Karpas-422 (cell line): ENCODE data around the gene TPO. TPM values are rescaled to one million over a fixed set of nuclear protein-coding genes. Genes with fewer than 3 reads are reported as not detected.

Experiments
- DNase-seq: peaks from one replicate; pipeline ENCODE4 v3.0.0-alpha.2; 2015
- H2AFZ ChIP-seq: fragments of 200-600 bp; sonication (generic); 2 replicates; pipeline ENCODE4 v1.6.1; 2014; ENCODE audit warnings: antibody characterized with exemption, low read length, mixed read lengths
- H3K27ac ChIP-seq: fragments of 200-600 bp; sonication (generic); 2 replicates; pipeline ENCODE4 v1.5.1; 2014; ENCODE audit warnings: mild to moderate bottlenecking, low read length, moderate library complexity
- H3K27me3 ChIP-seq: fragments of 200-600 bp; sonication (generic); 2 replicates; pipeline ENCODE4 v1.6.1; 2014; ENCODE audit warnings: low read length, mixed read lengths
- H3K36me3 ChIP-seq: fragments of 200-600 bp; sonication (generic); 2 replicates; pipeline ENCODE4 v1.6.1; 2014; ENCODE audit warnings: low read length, mixed read lengths; ENCODE audit not compliant: insufficient read depth
- H3K4me1 ChIP-seq: fragments of 200-600 bp; sonication (generic); 2 replicates; pipeline ENCODE4 v1.6.1; 2014; ENCODE audit warnings: mild to moderate bottlenecking, low read length, mixed read lengths
- H3K4me2 ChIP-seq: fragments of 200-600 bp; sonication (generic); 2 replicates; pipeline ENCODE4 v1.6.1; 2014; ENCODE audit warnings: low read length, low read depth, mild to moderate bottlenecking; ENCODE audit not compliant: poor library complexity, severe bottlenecking
- H3K4me3 ChIP-seq: fragments of 200-600 bp; sonication (generic); 2 replicates; pipeline ENCODE4 v1.5.1; 2014; ENCODE audit warnings: mild to moderate bottlenecking, antibody characterized with exemption, low read length, mixed read lengths
- H3K79me2 ChIP-seq: fragments of 200-600 bp; sonication (generic); 2 replicates; pipeline ENCODE4 v1.6.1; 2014; ENCODE audit warnings: mild to moderate bottlenecking, low read length, mixed read lengths
- H3K9ac ChIP-seq: fragments of 200-600 bp; sonication (generic); 2 replicates; pipeline ENCODE4 v1.6.0; 2014; ENCODE audit warnings: low read length
- H3K9me2 ChIP-seq: fragments of 200-600 bp; sonication (generic), shearing (Covaris generic); replicated peaks from 2 replicates; pipeline ENCODE4 v1.6.0; 2014; ENCODE audit warnings: mild to moderate bottlenecking, low read length, moderate library complexity; ENCODE audit not compliant: insufficient read depth
- H3K9me3 ChIP-seq: fragments of 300-700, 200-600 bp; sonication (generic); 2 replicates; pipeline ENCODE4 v1.6.1; 2014; ENCODE audit warnings: low read length, mixed read lengths
- H4K20me1 ChIP-seq: fragments of 200-600 bp; sonication (generic); 2 replicates; pipeline ENCODE4 v1.6.1; 2014; ENCODE audit warnings: mild to moderate bottlenecking, antibody characterized with exemption, low read length, low read depth; ENCODE audit not compliant: insufficient read depth
- total RNA-seq: library from RNA; depleted of rRNA; stranded (reverse); fragments of >200 nt; shearing (Covaris generic); gene quantifications from 2 replicates; pipeline ENCODE4 v1.2.3, GENCODE V29; 2014; ENCODE audit warnings: low replicate concordance

TPO gene
- total RNA-seq, 1 experiment from 2014 or later, result not detected

DNA sequence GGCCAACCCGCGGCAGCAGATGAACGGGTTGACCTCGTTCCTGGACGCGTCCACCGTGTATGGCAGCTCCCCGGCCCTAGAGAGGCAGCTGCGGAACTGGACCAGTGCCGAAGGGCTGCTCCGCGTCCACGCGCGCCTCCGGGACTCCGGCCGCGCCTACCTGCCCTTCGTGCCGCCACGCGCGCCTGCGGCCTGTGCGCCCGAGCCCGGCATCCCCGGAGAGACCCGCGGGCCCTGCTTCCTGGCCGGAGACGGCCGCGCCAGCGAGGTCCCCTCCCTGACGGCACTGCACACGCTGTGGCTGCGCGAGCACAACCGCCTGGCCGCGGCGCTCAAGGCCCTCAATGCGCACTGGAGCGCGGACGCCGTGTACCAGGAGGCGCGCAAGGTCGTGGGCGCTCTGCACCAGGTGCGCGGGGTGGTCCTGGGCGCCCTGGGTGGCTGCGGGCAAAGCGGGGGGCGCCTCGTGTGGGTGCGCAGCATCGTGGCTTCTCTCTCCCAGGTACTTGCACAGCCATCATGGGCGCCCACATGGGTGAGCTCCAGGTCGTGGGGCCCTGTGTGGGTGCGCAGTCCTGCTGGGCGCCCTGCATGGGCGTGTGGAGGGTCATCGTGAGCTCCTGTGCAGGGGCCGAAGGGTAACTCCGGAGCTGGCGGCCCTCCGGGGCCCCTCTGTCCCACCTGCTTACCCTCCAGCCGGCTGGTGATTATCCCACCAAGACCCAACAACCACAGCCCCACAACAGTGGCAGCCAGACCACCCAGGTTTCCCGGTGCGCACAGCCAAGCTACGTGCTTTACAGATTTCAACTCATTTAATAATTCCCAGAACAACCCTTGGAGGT is 64.2 kb downstream of the TPO start:
- H3K27ac ChIP-seq, result no peak overlapping the region
- H4K20me1 ChIP-seq, result no peaks in the 10 kb centered on the region
- H3K27me3 ChIP-seq, result no peaks in the 10 kb centered on the region
- no peak overlapping the region for H3K4me3 ChIP-seq
- no peaks in the 10 kb centered on the region for H3K79me2 ChIP-seq
- no peaks in the 10 kb centered on the region for H3K9me2 ChIP-seq
- H3K4me1 ChIP-seq, result no peaks in the 10 kb centered on the region
- DNase-seq, result no peak
- H3K9ac ChIP-seq, result no peak overlapping the region
- no peaks in the 10 kb centered on the region for H3K36me3 ChIP-seq
- H3K9me3 ChIP-seq, result no peaks in the 10 kb centered on the region
- no peak overlapping the region for H3K4me2 ChIP-seq
- no peak overlapping the region for H2AFZ ChIP-seq

DNA sequence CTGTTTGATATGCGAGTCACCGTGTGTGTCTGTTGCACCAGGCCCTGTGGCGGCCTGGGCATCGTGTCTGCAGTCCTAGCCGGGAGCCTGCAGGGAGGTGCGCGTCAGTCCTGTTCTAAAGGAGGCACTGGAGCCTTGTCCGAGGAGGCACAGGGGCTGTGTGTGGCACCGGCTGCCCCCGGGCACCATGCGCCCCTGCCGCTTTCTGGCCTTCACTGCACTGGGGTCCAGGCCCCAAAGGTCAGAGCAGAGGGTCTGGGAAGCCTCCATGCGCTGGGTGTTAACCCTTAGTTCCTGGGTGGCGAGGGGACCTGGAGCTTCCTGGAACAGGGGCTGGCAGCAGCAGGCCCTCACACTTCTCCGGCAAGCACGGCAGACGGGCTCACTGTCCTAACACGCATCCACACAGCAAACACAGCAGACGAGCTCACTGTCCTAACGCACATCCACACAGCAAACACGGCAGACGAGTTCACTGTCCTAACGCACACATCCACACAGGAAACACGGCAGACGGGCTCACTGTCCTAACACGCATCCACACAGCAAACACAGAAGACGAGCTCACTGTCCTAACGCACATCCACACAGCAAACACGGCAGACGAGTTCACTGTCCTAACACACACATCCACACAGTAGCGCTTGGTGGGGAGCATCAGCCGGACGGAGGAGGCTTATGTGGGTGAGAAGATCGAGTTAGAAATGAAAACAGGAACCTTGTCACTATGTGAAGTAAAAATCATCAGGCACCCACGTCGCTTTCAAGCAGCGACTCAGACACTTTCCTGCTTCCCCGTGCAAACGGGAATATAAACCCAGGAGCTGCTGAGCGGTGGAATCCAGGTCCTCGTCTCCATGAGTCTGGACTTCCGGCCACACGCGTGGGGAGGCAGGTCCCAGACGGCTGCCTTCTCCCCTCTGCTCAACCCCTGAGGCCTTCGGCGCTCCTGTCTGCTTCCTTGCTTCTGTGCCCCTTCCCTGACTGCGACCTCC is 65.3 kb downstream of the TPO start:
- no peak overlapping the region for H3K4me3 ChIP-seq
- H3K9me2 ChIP-seq, result no peaks in the 10 kb centered on the region
- H3K36me3 ChIP-seq, result no peaks in the 10 kb centered on the region
- H3K4me1 ChIP-seq, result no peaks in the 10 kb centered on the region
- no peaks in the 10 kb centered on the region for H3K9me3 ChIP-seq
- no peak overlapping the region for H2AFZ ChIP-seq
- H3K9ac ChIP-seq, result no peak overlapping the region
- no peaks in the 10 kb centered on the region for H3K79me2 ChIP-seq
- no peaks in the 10 kb centered on the region for H3K27me3 ChIP-seq
- H3K27ac ChIP-seq, result no peak overlapping the region
- DNase-seq, result no peak
- H3K4me2 ChIP-seq, result no peak overlapping the region
- no peaks in the 10 kb centered on the region for H4K20me1 ChIP-seq

DNA sequence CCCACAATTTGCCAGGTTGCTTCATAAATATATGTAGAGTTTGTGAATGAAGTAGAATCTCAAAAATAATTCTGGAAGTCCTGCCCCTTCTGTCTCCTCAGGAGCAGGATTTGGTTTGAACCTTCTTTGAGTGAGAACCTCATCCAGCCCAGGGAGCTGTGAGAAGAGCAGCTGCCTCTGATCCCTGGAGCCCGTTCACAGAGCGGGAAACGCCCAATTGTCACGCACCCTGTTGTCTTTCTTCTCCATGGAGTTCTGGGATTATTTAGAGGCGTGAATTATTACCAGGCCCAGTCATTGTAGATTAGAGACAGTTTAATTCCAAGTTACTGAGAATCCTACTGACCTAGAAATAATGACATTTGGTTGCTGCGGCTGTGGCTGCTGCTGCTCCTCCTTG is 66.1 kb downstream of the TPO start:
- H2AFZ ChIP-seq, result no peak overlapping the region
- no peaks in the 10 kb centered on the region for H3K4me1 ChIP-seq
- H3K4me3 ChIP-seq, result no peak overlapping the region
- no peaks in the 10 kb centered on the region for H4K20me1 ChIP-seq
- no peaks in the 10 kb centered on the region for H3K9me2 ChIP-seq
- H3K9ac ChIP-seq, result no peak overlapping the region
- no peak overlapping the region for H3K4me2 ChIP-seq
- H3K27ac ChIP-seq, result no peak overlapping the region
- H3K27me3 ChIP-seq, result no peaks in the 10 kb centered on the region
- H3K9me3 ChIP-seq, result no peaks in the 10 kb centered on the region
- no peaks in the 10 kb centered on the region for H3K79me2 ChIP-seq
- no peak for DNase-seq
- H3K36me3 ChIP-seq, result no peaks in the 10 kb centered on the region

DNA sequence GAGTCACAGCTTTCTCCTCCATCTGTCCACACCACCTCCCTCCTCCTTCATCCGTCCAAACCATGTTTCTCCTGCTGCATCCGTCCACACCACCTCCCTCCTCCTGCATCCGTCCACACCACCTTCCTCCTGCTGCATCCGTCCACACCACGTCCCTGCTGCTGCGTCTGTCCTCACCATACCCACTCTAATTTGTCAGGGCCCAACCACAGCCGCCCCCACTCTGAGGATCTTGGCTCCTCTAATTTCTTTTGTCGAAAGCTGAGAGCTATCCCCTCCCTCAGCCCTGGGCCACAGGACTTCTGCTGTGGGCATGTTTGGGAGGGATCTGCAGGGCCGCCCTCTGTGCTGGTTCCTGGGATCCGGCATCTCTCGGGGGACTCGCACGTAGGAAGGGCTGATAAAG is 67.4 kb downstream of the TPO start:
- no peak overlapping the region for H3K9ac ChIP-seq
- no peaks in the 10 kb centered on the region for H3K36me3 ChIP-seq
- no peak for DNase-seq
- no peaks in the 10 kb centered on the region for H3K9me2 ChIP-seq
- no peaks in the 10 kb centered on the region for H4K20me1 ChIP-seq
- H3K9me3 ChIP-seq, result no peaks in the 10 kb centered on the region
- no peaks in the 10 kb centered on the region for H3K27me3 ChIP-seq
- H2AFZ ChIP-seq, result no peak overlapping the region
- H3K4me1 ChIP-seq, result no peaks in the 10 kb centered on the region
- H3K79me2 ChIP-seq, result no peaks in the 10 kb centered on the region
- no peak overlapping the region for H3K27ac ChIP-seq
- H3K4me3 ChIP-seq, result no peak overlapping the region
- no peak overlapping the region for H3K4me2 ChIP-seq

DNA sequence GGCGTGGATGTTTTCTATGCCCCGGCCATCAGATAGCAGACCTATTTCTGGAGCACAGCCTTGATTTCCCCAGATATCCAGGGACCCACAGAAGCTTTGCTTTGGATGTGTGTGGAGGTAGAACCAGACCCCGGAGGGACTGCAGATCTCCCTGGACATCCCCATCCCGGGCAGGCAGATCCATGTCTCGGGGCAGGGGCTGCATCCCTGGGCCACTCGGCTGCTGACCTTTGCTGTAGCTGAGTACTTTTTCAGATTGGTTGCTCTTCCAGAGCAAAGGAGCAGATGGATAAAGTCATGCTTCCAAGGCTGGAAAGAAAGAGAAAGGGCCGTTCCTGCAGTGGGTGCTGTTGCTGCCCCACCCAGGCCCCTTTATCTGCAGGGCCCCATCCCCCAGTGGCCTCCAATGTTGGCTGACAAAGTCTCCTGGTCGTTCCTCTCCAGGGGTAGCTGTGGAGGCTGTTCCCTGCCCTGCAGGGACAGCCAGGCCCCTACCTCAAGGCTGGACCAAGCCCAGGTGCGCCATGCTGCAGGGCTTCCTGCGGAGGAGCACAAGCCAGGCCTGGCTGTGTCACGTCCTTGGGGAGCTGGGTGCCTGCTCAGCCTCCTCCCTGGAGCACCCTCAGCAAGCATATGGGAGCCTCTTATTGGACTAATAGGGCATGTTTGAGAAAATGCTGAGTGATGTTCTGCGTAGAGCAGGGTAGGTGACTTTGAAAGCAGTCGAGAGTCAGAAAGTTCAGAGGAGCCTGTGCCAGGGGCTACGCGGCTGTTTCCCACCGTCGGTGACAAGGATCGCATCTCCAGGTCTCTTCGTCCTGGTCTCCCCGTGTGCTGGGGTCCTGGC is 68.4 kb downstream of the TPO start:
- Histone ChIP-seq H4K20me1 (no peaks in the 10 kb centered on the region), H3K9me3 (no peaks in the 10 kb centered on the region), H3K4me1 (no peaks in the 10 kb centered on the region), H3K27ac (no peak overlapping the region), H3K9ac (no peak overlapping the region), H3K36me3 (no peaks in the 10 kb centered on the region), H3K4me2 (no peak overlapping the region), H3K79me2 (no peaks in the 10 kb centered on the region), H3K9me2 (no peaks in the 10 kb centered on the region), H3K4me3 (no peak overlapping the region), H2AFZ (no peak overlapping the region), H3K27me3 (no peaks in the 10 kb centered on the region)
- DNase-seq, result no peak

DNA sequence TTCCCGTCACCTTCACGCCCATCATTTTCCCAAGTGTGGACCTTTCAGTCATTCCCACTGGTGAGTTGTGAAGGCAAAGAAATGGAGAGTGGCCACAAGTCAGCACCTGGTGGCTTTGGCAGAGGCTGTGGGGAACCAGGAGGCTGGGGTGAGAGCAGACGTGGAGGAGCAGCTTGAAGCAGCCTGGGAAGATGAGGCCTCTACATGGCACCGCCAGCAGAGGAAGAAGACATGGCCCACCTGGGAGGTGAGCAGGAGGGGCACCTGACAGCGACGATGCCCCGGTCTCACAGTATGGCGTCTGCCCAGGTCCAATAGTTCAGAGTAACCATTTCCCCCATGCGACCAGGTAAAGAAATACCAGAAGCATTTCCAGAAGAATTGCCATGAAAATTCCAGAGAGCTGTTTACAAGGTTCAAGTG is 69.0 kb downstream of the TPO start:
- Histone ChIP-seq H3K9me2 (no peaks in the 10 kb centered on the region), H3K27me3 (no peaks in the 10 kb centered on the region), H3K9ac (no peak overlapping the region), H3K79me2 (no peaks in the 10 kb centered on the region), H3K9me3 (no peaks in the 10 kb centered on the region), H3K27ac (no peak overlapping the region), H2AFZ (no peak overlapping the region), H3K4me1 (no peaks in the 10 kb centered on the region), H4K20me1 (no peaks in the 10 kb centered on the region), H3K36me3 (no peaks in the 10 kb centered on the region), H3K4me3 (no peak overlapping the region), H3K4me2 (no peak overlapping the region)
- DNase-seq, result no peak

DNA sequence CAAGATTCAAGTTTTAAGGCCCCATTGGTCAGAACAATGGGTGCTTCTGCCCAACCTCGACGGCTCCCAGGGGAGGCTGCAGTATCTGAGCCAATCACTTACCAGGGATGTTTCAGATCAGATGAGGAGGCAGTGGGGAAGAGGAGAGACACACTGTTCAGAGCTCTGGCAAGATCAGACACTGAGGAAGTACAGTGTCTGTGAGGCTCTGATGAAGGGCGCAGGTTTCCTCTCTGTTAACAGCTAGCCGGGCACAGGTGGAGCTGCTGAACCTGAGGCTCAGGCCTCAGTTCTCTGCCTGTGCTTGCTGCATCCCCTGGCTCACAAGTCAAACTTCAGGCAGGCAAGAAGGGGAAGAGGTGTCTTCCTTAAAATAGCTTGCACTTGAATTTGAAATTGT is 69.7 kb downstream of the TPO start:
- H3K27me3 ChIP-seq, result no peaks in the 10 kb centered on the region
- no peaks in the 10 kb centered on the region for H3K79me2 ChIP-seq
- no peaks in the 10 kb centered on the region for H3K36me3 ChIP-seq
- no peaks in the 10 kb centered on the region for H3K9me2 ChIP-seq
- no peaks in the 10 kb centered on the region for H3K9me3 ChIP-seq
- no peak overlapping the region for H3K4me3 ChIP-seq
- no peaks in the 10 kb centered on the region for H3K4me1 ChIP-seq
- H2AFZ ChIP-seq, result no peak overlapping the region
- no peaks in the 10 kb centered on the region for H4K20me1 ChIP-seq
- DNase-seq, result no peak
- H3K27ac ChIP-seq, result no peak overlapping the region
- H3K9ac ChIP-seq, result no peak overlapping the region
- no peak overlapping the region for H3K4me2 ChIP-seq
